ENCODE data around the gene TBX1. TPM values are rescaled to one million over a fixed set of nuclear protein-coding genes. Genes with fewer than 3 reads are reported as not detected.

The TBX1 gene
- total and polyA plus RNA-seq, 10 of the 15 experiments (the other 5 are each of a cell fraction or from before 2014, with no cell fraction given): not detected

GRCh38 chr22:19814428-19814827 is 53.9 kb downstream of the TBX1 start (continued):
- TF ChIP-seq, protein P1, sequence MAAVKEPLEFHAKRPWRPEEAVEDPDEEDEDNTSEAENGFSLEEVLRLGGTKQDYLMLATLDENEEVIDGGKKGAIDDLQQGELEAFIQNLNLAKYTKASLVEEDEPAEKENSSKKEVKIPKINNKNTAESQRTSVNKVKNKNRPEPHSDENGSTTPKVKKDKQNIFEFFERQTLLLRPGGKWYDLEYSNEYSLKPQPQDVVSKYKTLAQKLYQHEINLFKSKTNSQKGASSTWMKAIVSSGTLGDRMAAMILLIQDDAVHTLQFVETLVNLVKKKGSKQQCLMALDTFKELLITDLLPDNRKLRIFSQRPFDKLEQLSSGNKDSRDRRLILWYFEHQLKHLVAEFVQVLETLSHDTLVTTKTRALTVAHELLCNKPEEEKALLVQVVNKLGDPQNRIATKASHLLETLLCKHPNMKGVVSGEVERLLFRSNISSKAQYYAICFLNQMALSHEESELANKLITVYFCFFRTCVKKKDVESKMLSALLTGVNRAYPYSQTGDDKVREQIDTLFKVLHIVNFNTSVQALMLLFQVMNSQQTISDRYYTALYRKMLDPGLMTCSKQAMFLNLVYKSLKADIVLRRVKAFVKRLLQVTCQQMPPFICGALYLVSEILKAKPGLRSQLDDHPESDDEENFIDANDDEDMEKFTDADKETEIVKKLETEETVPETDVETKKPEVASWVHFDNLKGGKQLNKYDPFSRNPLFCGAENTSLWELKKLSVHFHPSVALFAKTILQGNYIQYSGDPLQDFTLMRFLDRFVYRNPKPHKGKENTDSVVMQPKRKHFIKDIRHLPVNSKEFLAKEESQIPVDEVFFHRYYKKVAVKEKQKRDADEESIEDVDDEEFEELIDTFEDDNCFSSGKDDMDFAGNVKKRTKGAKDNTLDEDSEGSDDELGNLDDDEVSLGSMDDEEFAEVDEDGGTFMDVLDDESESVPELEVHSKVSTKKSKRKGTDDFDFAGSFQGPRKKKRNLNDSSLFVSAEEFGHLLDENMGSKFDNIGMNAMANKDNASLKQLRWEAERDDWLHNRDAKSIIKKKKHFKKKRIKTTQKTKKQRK (IDR thresholded peaks at IDR 0.05; ENCODE audit: low read depth, low read length): no peak
- TF ChIP-seq MAX (IDR thresholded peaks at IDR 0.05; ENCODE audit: low read depth, low read length) (no peak), HDAC6 (IDR thresholded peaks at IDR 0.05; ENCODE audit: unreplicated experiment) (no peak), CHD1 (IDR thresholded peaks at IDR 0.05; ENCODE audit: low read depth, low read length) (no peak), NRF1 (conservative IDR thresholded peaks at IDR 0.05; ENCODE audit: low read depth, low read length) (no peak), IRF4 (IDR thresholded peaks at IDR 0.05; ENCODE audit: low read depth, low read length) (no peak)

GRCh38 chr22:19815093-19815822 is 54.7 kb downstream of the TBX1 start:
- no peak overlapping the region for H2AFZ ChIP-seq (ENCODE audit: control insufficient read depth, low read depth, low read length)
- no peak overlapping the region for H3K4me3 ChIP-seq
- no peak overlapping the region for H3K9ac ChIP-seq (ENCODE audit: control insufficient read depth, insufficient read depth, low read length)
- ChIA-PET POLR2A (no interaction called here), SMC1A (ENCODE audit: uncharacterized antibody, unreplicated experiment) (no interaction called here), RAD21 (ENCODE audit: unreplicated experiment) (no interaction called here), CTCF (no interaction called here)
- H4K20me1 ChIP-seq (ENCODE audit: control insufficient read depth, insufficient read depth): no peaks in the 10 kb centered on the region
- no peaks in the 10 kb centered on the region for H3K9me3 ChIP-seq (replicated peaks; ENCODE audit: control insufficient read depth, insufficient read depth, low read length)
- H3K27ac ChIP-seq (ENCODE audit: control insufficient read depth, insufficient read depth): no peak overlapping the region
- in situ Hi-C loops (cut with MboI) (no loop called here), intact Hi-C loops (cut with micrococcal nuclease; ENCODE audit: unreplicated experiment) (no loop called here)
- no peaks in the 10 kb centered on the region for H3K27me3 ChIP-seq (replicated peaks in 1 of 2; ENCODE audit: control insufficient read depth in 2 of 2, insufficient read depth in 2 of 2, low read length in 1 of 2)
- no TSS peak for BruUV-seq (replicated peaks)
- DNase-seq (ENCODE audit: low read depth, low spot score) (no peak), ATAC-seq (no peak), FAIRE-seq (no peak)
- no peak overlapping the region for H3K4me2 ChIP-seq (ENCODE audit: control insufficient read depth, insufficient read depth)
- no peaks in the 10 kb centered on the region for H3K4me1 ChIP-seq (ENCODE audit: control insufficient read depth, insufficient read depth, low read length)
- H3K36me3 ChIP-seq (ENCODE audit: control insufficient read depth in 2 of 2, insufficient read depth in 2 of 2, low read length in 1 of 2): peaks cover 0 to 2% of the 10 kb centered on the region in 2 experiments; a peak in 2 of 4 replicates
- H3K79me2 ChIP-seq (ENCODE audit: control insufficient read depth, insufficient read depth, low read length): no peaks in the 10 kb centered on the region
- 82% methylated on average over 18 of the region's 18 CpGs for WGBS (ENCODE audit: insufficient coverage, insufficient replicate concordance, low lambda C conversion rate, missing lambda C conversion rate)
- TF ChIP-seq CBX5 (IDR thresholded peaks at IDR 0.05; ENCODE audit: low read depth) (no peak), POLR2AphosphoS2 (IDR thresholded peaks at IDR 0.05; ENCODE audit: low read depth, low read length) (no peak), SP1 (IDR thresholded peaks at IDR 0.05; ENCODE audit: low read depth, low read length) (no peak), ETV6 (conservative IDR thresholded peaks at IDR 0.05 in 1 of 2, IDR thresholded peaks at IDR 0.05 in 1 of 2; ENCODE audit: borderline replicate concordance in 1 of 2, low read depth in 1 of 2) (no peak), MYC (IDR thresholded peaks at IDR 0.05; ENCODE audit: insufficient read depth, insufficient read length, insufficient replicate concordance, low read length, severe bottlenecking) (no peak), TAF1 (IDR thresholded peaks at IDR 0.05; ENCODE audit: borderline replicate concordance, low read depth, low read length) (no peak), ZNF622 (IDR thresholded peaks at IDR 0.05) (no peak), DPF2 (IDR thresholded peaks at IDR 0.05) (no peak), HCFC1 (IDR thresholded peaks at IDR 0.05; ENCODE audit: low read length) (no peak), MYB (IDR thresholded peaks at IDR 0.05; ENCODE audit: borderline replicate concordance, low read depth, low read length) (no peak)
- TF ChIP-seq, protein P1 (IDR thresholded peaks at IDR 0.05; ENCODE audit: low read depth, low read length): no peak
